GM10266 (cell line): ENCODE results near the gene PRPF6.

Experiments used
- DNase-seq: peaks from one replicate; pipeline ENCODE4 v3.0.0; 2012; ENCODE audit errors: extremely low spot score
- CTCF ChIP-seq: IDR thresholded peaks from 2 replicates; pipeline ENCODE4 v1.5.1; 2012; ENCODE audit warnings: mild to moderate bottlenecking, low read depth; ENCODE audit not compliant: control insufficient read depth, insufficient read depth; ENCODE audit errors: missing control alignments

PRPF6 gene

GRCh38 chr20:64056889-64057627 is 76.1 kb downstream of the PRPF6 start:
- DNase-seq, result peak; percentile 70
- TF ChIP-seq CTCF, result no peak

DNA sequence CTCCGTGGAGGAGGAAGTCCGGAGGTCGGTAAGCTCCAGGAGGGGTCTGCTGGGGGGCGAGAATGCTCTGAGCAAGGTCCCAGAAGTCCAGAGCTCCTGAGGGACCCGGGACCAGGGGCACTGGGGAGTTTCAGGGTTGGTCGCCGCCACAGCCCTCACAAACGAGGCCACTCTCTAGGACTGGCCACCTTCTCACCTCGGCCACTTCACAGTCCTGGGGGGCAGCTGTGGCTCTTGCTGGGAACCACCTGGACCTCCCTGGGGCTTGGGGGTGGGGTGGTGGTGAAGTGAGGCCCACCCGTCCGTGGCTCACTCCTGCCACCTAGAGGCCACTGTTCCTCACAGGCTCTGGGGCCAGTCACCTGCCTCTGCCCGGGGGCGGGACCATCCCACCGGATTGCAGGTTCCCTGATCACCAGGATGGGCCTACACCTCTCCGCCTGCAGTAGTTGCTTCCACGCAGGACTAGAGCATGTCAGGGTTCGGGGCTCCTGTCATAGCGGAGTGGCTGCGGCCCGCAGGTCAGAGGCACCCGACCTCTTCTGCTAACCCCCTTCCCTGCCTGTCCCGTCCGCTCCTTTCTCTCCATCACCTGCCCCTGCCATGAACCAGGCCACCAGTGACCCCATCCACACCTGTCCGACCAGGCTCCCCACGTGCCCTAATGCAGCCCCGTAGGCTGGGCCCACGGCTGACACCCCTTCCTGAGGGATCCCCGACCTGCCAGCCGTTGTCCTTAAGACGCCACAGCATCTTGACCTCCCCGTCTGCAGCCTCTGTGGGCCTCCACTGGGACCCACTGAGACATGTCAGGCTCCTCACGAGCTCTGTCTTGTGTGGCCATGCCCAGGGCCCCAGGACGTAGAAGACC is 76.9 kb downstream of the PRPF6 start:
- TF ChIP-seq CTCF, result peak; percentile 93
- DNase-seq, result peak; percentile 91

GRCh38 chr20:64058536-64058935 is 77.6 kb downstream of the PRPF6 start:
- no peak for DNase-seq
- TF ChIP-seq CTCF, result no peak

GRCh38 chr20:64062276-64062595 is 81.3 kb downstream of the PRPF6 start:
- TF ChIP-seq CTCF, result no peak
- no peak for DNase-seq

- peak; percentile 98 for DNase-seq
- no peak for TF ChIP-seq CTCF
Measured at GRCh38 chr20:64062596-64063388, 81.9 kb downstream of the PRPF6 start, which contains the start of gene TCEA2. TCEA2 (plus strand) TSS chr20:64063198; CDS start chr20:64063313, 115 bp downstream.

DNA sequence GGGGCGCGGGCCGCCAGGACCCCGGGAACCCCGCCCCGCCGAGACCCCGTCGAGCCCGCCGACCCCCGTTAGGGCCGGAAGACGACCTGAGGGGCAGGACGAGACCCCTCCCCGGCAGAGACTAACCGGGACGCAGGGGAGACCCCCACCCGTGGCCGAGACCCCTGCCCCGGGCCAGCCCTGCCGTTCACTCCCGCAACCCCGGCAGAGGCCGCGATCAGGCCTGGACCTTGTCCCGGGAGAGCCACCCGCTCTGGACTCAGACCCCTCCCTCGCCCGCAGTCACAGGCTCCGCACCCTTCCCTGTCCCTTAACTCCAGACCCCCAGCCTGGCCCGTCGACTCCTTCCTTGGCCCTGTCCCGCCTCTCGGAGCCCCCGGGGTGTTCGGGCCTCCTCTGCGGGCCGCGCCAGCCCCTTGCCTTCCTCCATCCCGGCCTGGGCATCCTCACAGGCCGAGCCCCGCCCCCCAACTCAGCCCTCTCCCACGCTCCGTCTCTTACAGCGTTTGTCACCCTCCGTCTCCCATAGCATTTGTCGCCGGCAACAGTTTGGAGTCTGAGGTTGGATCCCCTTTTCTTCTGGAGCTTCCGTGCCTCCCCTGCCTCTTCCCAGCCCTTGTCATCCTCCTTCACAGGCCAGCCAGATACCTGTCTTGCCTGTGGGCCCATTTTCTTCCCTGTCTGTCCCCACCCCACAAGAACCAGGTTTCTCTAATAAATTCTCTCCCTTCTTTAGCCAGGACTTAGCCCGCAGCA is 82.6 kb downstream of the PRPF6 start:
- no peak for TF ChIP-seq CTCF
- peak; percentile 66 for DNase-seq
